HepG2 (cell line): ENCODE results near the gene RFTN1. TPM values are rescaled to one million over a fixed set of nuclear protein-coding genes. Genes with fewer than 3 reads are reported as not detected.
A peak's percentile ranks its signal among the peaks of the same experiment; 100 is the strongest.

Source experiments
- ARID5B ChIP-seq: IDR thresholded peaks from 2 replicates; pipeline ENCODE4 v1.4.0; 2020; ENCODE audit warnings: mild to moderate bottlenecking, missing genetic modification reagents
- BCL6 ChIP-seq: IDR thresholded peaks from 2 replicates; pipeline ENCODE4 v1.6.1; 2016; ENCODE audit warnings: missing genetic modification reagents, missing compliant biosample characterization
- GABPB1 ChIP-seq: IDR thresholded peaks from 2 replicates; pipeline ENCODE4 v1.6.1; 2016; ENCODE audit warnings: mild to moderate bottlenecking, missing genetic modification reagents, moderate library complexity, missing compliant biosample characterization
- GATAD1 ChIP-seq: IDR thresholded peaks from 2 replicates; pipeline ENCODE4 v1.6.1; 2016; ENCODE audit warnings: missing genetic modification reagents, missing compliant biosample characterization
- GATAD2A ChIP-seq: IDR thresholded peaks from 2 replicates; pipeline ENCODE4 v1.6.1; 2016
- HBP1 ChIP-seq: IDR thresholded peaks from 2 replicates; pipeline ENCODE4 v1.6.1; 2016; ENCODE audit warnings: low read depth, control low read depth
- HMGXB4 ChIP-seq, 2 experiments: sonication (generic) in 1 of 2; formaldehyde crosslinking in 1 of 2; IDR thresholded peaks; 2 replicates each; pipeline versions ENCODE4 v1.4.0 to v1.6.1; 2018 to 2020; ENCODE audit warnings: missing genetic modification reagents in 2 of 2, borderline replicate concordance in 1 of 2, low read depth in 1 of 2, mild to moderate bottlenecking in 1 of 2, missing biosample characterization in 1 of 2
- RXRB ChIP-seq: IDR thresholded peaks from 2 replicates; pipeline ENCODE4 v1.6.1; 2016; ENCODE audit warnings: borderline replicate concordance, missing genetic modification reagents, missing compliant biosample characterization
- SMC3 ChIP-seq: IDR thresholded peaks from 2 replicates; pipeline ENCODE4 v1.6.1; 2011; ENCODE audit warnings: low read length, improper control_type of control experiment
- SOX13 ChIP-seq, 3 experiments: fragments of 450-650 bp in 1 of 3; sonication (generic) in 1 of 3; formaldehyde crosslinking in 1 of 3; IDR thresholded peaks in 2 of 3; conservative IDR thresholded peaks in 1 of 3; 2 replicates each; pipeline versions ENCODE4 v1.5.0 to v1.6.1; 2016 to 2020; ENCODE audit warnings: antibody characterized with exemption in 1 of 3, mild to moderate bottlenecking in 1 of 3, missing compliant biosample characterization in 1 of 3, missing genetic modification reagents in 1 of 3, moderate library complexity in 1 of 3
- TAF1 ChIP-seq: sonication (generic); formaldehyde crosslinking; IDR thresholded peaks from 2 replicates; pipeline ENCODE4 v1.4.0; 2020; ENCODE audit warnings: missing genetic modification reagents
- TGIF2 ChIP-seq: IDR thresholded peaks from 2 replicates; pipeline ENCODE4 v1.6.1; 2016; ENCODE audit warnings: control low read depth, missing compliant biosample characterization
- ZNF430 ChIP-seq: sonication (generic); formaldehyde crosslinking; IDR thresholded peaks from 2 replicates; pipeline ENCODE4 v1.9.0; 2021; ENCODE audit warnings: mild to moderate bottlenecking, missing genetic modification reagents
- ZNF512 ChIP-seq: sonication (generic); formaldehyde crosslinking; IDR thresholded peaks from 2 replicates; pipeline ENCODE4 v1.4.0; 2020; ENCODE audit warnings: mild to moderate bottlenecking, missing genetic modification reagents
- ZNF775 ChIP-seq: sonication (generic); formaldehyde crosslinking; IDR thresholded peaks from 2 replicates; pipeline ENCODE4 v1.4.0; 2020; ENCODE audit warnings: missing genetic modification reagents, mild to moderate bottlenecking, moderate library complexity, borderline replicate concordance
- polyA plus RNA-seq, 8 experiments: library from polyadenylated mRNA; depleted of rRNA in 3 of 8; stranded (reverse) in 7 of 8; unstranded in 1 of 8; fragments of >200 nt; fragmentation: Illumina TruSeq in 4 of 8; extraction: Trizol in 4 of 8; gene quantifications; 2 replicates each; pipeline versions ENCODE4 v1.2.1 to v1.2.3, GENCODE V29; 2011 to 2016; ENCODE audit warnings: low read depth in 4 of 8, missing spikeins in 1 of 8, mixed read lengths in 1 of 8; ENCODE audit not compliant: insufficient read depth in 1 of 8
- total RNA-seq, 5 experiments: library from RNA; depleted of rRNA; stranded (reverse); fragments of >200 nt; fragmentation: Illumina TruSeq; extraction: Trizol; gene quantifications; 2 replicates each; pipeline ENCODE4 v1.2.3, GENCODE V29; 2016; ENCODE audit warnings: low read depth in 1 of 5
- TF ChIP-seq, protein P1 (sequence below): sonication (generic); formaldehyde crosslinking; IDR thresholded peaks from 2 replicates; pipeline ENCODE4 v1.8.1; 2023; ENCODE audit warnings: mild to moderate bottlenecking, missing genetic modification reagents
- TF ChIP-seq, protein P2 (sequence below): sonication (generic); formaldehyde crosslinking; IDR thresholded peaks from 2 replicates; pipeline ENCODE4 v1.8.1; 2023; ENCODE audit warnings: missing genetic modification reagents, mild to moderate bottlenecking, borderline replicate concordance

RFTN1 gene
- total and polyA plus RNA-seq, 2 of the 13 experiments (the other 11 are each of a cell fraction or from before 2014, with no cell fraction given), result not detected

- TF ChIP-seq, protein P1, sequence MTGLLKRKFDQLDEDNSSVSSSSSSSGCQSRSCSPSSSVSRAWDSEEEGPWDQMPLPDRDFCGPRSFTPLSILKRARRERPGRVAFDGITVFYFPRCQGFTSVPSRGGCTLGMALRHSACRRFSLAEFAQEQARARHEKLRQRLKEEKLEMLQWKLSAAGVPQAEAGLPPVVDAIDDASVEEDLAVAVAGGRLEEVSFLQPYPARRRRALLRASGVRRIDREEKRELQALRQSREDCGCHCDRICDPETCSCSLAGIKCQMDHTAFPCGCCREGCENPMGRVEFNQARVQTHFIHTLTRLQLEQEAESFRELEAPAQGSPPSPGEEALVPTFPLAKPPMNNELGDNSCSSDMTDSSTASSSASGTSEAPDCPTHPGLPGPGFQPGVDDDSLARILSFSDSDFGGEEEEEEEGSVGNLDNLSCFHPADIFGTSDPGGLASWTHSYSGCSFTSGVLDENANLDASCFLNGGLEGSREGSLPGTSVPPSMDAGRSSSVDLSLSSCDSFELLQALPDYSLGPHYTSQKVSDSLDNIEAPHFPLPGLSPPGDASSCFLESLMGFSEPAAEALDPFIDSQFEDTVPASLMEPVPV, result no peak
- TF ChIP-seq ZNF430 (no peak), HMGXB4 (CRISPR knock-in tag; IDR thresholded peaks at IDR 0.05; ENCODE audit: borderline replicate concordance in 1 of 2, low read depth in 1 of 2) (peak in 1 of 2 experiments; percentile 54; a peak in 1 of 4 replicates), HBP1 (CRISPR knock-in tag) (no peak), ZNF512 (CRISPR knock-in tag) (peak; percentile 29; the same call in 1 of the 2 replicates), GATAD2A (peak; percentile 50), TAF1 (CRISPR knock-in tag) (no peak), ZNF775 (CRISPR knock-in tag) (no peak), SOX13 (IDR thresholded peaks at IDR 0.05) (no peak), SOX13 (CRISPR knock-in tag; conservative IDR thresholded peaks at IDR 0.05 in 1 of 2, IDR thresholded peaks at IDR 0.05 in 1 of 2) (0 out of 4 replicates have a peak, but pooled peaks of 1 of the 2 experiments have one; percentile 13), GABPB1 (CRISPR knock-in tag) (0 out of 2 replicates have a peak, but pooled peaks have one; percentile 30), ARID5B (peak; percentile 21; the same call in 1 of the 2 replicates), GATAD1 (CRISPR knock-in tag) (peak; percentile 37; the same call in 1 of the 2 replicates), SMC3 (peak; percentile 96), BCL6 (CRISPR knock-in tag) (peak; percentile 64), RXRB (CRISPR knock-in tag) (peak; percentile 46; the same call in 1 of the 2 replicates), TGIF2 (CRISPR knock-in tag) (peak; percentile 50; the same call in 1 of the 2 replicates)
- TF ChIP-seq, protein P2, sequence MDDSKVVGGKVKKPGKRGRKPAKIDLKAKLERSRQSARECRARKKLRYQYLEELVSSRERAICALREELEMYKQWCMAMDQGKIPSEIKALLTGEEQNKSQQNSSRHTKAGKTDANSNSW (CRISPR knock-in tag), result no peak
These were observed 37.3 kb upstream of the RFTN1 start (continued) for GRCh38 chr3:16550676-16551341.
